AG10803 (cell line): ENCODE measurements around the gene DALRD3.

Source experiments
- DNase-seq: peaks from one replicate; pipeline ENCODE4 v3.0.0; 2010; ENCODE audit warnings: low read depth
- H3K4me3 ChIP-seq: 2 replicates; pipeline ENCODE4 v1.5.1; 2011; ENCODE audit warnings: mild to moderate bottlenecking, low read length, control low read depth
- TF ChIP-seq, protein P1 (sequence below): conservative IDR thresholded peaks from 2 replicates; pipeline ENCODE4 v1.5.1; 2011; ENCODE audit warnings: mild to moderate bottlenecking, low read length, control low read depth, inconsistent platforms

The DALRD3 gene

DNA sequence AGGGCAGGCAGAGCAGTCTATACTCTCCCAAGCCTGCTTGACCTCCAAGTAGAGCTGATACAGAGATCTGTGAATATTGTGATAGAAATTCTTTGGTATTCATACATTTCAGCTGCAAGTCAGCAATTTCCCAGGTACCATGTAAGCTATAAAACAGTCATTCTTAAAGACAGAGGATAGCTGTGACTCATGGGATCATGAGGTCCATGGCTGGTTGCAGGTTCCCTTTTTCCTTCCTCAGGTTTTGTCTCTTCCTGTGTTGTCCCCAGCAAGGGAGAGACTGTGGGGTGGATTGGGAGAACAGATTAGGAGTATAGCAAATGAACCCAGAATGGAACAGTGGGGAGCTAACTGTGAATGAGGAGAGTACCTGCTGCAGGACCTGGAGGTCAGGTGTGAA is 33.7 kb downstream of the DALRD3 start:
- TF ChIP-seq, protein P1, sequence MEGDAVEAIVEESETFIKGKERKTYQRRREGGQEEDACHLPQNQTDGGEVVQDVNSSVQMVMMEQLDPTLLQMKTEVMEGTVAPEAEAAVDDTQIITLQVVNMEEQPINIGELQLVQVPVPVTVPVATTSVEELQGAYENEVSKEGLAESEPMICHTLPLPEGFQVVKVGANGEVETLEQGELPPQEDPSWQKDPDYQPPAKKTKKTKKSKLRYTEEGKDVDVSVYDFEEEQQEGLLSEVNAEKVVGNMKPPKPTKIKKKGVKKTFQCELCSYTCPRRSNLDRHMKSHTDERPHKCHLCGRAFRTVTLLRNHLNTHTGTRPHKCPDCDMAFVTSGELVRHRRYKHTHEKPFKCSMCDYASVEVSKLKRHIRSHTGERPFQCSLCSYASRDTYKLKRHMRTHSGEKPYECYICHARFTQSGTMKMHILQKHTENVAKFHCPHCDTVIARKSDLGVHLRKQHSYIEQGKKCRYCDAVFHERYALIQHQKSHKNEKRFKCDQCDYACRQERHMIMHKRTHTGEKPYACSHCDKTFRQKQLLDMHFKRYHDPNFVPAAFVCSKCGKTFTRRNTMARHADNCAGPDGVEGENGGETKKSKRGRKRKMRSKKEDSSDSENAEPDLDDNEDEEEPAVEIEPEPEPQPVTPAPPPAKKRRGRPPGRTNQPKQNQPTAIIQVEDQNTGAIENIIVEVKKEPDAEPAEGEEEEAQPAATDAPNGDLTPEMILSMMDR, result no peak
- H3K4me3 ChIP-seq, result no peak overlapping the region
- DNase-seq, result no peak

DNA sequence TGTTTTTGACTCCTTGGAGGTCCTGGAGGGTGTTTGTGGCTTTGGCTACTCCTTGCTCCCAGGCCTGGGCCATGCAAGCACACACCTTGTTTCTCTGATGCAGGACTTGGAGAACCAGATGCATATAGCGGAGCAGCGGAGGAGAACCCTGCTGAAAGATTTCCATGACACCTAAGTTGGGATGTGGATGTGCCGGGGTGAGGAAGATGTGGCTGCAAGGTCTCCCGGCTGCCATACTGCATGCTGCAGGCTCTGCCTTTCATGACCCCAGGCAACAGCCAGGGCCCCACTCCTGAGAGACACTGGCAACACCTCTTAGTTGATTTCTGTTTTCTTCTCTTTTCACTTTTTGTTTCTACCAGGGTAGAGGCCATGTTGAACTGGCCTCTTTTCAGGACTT is 35.3 kb downstream of the DALRD3 start:
- H3K4me3 ChIP-seq, result no peak overlapping the region
- TF ChIP-seq, protein P1, result no peak
- DNase-seq, result no peak

DNA sequence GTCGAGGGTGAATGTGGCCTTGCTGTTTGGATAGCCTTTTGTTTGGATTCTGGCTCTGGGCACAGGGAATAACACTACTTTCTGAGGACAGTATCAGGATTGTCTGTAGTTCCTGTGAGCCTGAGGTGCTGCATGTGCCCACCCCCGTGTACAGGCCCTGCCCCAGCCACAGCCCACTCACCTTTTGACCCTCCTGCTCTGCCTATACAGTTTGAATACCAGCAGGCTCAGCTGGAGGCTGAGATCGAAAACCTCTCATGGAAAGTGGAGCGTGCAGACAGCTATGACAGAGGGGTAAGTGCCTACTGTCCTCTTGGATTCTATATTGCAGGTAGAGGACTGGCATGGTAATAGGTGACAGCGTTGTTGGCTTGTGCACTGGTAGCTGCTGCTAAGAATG is 35.7 kb downstream of the DALRD3 start:
- H3K4me3 ChIP-seq, result no peak overlapping the region
- TF ChIP-seq, protein P1, result no peak
- DNase-seq, result no peak

DNA sequence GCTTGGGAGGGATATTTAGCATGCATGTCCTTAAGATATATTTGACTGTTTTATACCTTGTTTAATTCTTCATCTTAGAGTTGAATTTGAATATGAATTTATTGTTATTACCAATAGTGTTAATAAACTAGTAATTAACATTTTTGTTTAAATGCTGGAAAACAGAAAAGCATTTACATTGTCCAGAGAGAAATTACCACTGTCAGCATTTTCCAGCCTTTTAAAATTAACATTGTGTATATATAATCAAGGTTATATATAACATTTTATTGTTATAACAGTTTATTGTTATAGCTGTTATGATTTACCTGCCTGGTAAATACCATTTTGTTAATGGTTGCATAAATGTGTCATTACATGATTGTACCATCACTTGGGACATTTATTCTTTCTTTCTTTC is 36.4 kb downstream of the DALRD3 start:
- no peak for DNase-seq
- TF ChIP-seq, protein P1, result no peak
- no peak overlapping the region for H3K4me3 ChIP-seq

DNA sequence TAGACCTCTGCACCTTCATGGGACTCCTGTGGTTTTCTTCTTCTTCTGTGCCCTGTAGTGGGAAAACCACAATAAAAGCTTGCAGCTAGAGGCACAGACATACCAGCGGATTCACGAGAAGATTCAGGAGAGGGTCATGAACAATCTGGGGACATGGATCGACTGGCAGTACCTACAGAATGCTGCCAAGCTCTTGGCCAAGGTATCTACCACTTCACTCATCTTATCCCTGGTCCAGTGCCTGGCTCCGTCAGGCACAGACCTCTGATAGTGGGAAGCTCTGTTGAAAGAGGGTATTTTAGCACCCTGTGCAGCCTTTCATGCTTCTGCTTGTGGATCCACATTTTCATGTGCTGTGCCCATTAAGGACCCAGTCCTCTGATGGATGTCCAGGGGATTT is 38.1 kb downstream of the DALRD3 start:
- no peak overlapping the region for H3K4me3 ChIP-seq
- DNase-seq, result no peak
- TF ChIP-seq, protein P1, result no peak

DNA sequence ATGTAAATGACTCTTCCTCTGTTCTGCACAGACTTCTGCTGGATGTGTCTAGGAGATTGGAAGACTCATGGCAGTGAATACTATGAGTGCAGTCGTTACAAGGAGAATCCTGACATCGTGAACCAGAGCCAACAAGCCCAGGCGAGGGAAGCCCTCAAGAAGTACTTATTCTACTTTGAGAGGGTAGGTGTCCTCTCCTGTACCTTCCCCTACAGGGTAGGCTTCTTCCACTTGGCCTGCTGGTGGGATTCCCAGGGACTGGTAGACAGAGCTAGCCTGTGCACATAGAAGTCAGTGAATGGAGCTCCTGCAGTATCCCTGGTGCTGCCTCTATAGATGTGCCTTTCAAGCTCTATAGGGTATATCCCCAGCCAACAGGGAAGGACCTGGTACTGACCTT is 38.9 kb downstream of the DALRD3 start:
- TF ChIP-seq, protein P1, result no peak
- no peak for DNase-seq
- no peak overlapping the region for H3K4me3 ChIP-seq

DNA sequence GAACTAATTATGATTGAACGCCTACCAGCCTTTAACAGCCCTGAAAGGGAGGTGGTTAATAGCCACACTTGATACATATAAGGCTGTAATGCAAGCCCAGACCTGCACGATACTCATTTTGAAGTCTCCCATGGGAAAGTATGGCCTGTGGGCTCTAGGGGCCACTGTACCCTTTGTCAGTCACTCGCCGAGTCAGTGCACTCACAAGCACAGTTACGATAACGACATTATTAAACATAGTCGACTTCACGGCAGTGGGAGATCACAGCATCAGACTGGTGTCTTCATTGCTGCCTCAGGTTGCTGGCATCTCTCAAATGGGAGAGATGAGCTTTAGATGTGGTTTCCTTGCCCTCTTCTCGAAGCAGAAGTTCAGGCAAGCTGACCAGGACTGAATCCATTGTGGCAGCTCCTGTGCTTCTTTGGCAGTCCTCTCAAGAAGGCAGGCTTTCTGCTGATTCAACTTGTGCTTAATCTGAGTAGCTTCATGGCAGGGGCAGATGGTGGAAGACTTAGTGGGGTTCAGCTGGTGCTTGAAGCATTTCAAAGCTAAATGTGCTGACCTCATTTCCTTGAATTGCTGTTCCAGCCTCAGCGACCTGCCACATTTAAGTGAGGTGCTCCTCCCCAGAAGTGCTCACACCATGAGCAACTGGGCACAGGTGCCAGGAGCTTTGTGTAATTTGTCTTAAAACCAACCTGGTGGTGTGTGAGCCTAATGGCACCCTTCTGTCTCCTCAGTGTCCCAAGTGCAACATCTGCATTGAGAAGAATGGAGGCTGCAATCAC is 44.1 kb downstream of the DALRD3 start:
- no peak overlapping the region for H3K4me3 ChIP-seq
- DNase-seq, result no peak
- TF ChIP-seq, protein P1, result no peak
